HG03342 (cell line): ENCODE measurements around the gene LTBP1.
"Not testable (repeated sequence)": the region's sequence is repeated elsewhere in the genome, so short reads cannot be mapped to it uniquely, and the experiment has no call there.

Source experiments
- ATAC-seq: cut with Tn5 transposase; IDR thresholded peaks from one replicate; pipeline ENCODE4 v1.9.1; 2021; ENCODE audit warnings: mild to moderate bottlenecking, moderate library complexity; ENCODE audit not compliant: unreplicated experiment

LTBP1 gene

GRCh38 chr2:33437297-33437696 is 490.5 kb downstream of the LTBP1 start:
- no peak for ATAC-seq

- ATAC-seq: no peak
Measured at GRCh38 chr2:33437815-33438214, 491.1 kb downstream of the LTBP1 start.

- ATAC-seq: peak; percentile 75
Measured at GRCh38 chr2:33441235-33441810, 494.6 kb downstream of the LTBP1 start.

GRCh38 chr2:33442052-33442451 is 495.3 kb downstream of the LTBP1 start:
- not testable (repeated sequence) for ATAC-seq

GRCh38 chr2:33442528-33443079 is 495.9 kb downstream of the LTBP1 start:
- ATAC-seq: no peak

- no peak for ATAC-seq
Measured at GRCh38 chr2:33443274-33443829, 496.6 kb downstream of the LTBP1 start.

GRCh38 chr2:33444967-33445366 is 498.2 kb downstream of the LTBP1 start:
- no peak for ATAC-seq

- no peak for ATAC-seq
Measured at GRCh38 chr2:33448220-33448899, 501.6 kb downstream of the LTBP1 start.
